ENCODE measurements around the gene TIGD2.

DNA sequence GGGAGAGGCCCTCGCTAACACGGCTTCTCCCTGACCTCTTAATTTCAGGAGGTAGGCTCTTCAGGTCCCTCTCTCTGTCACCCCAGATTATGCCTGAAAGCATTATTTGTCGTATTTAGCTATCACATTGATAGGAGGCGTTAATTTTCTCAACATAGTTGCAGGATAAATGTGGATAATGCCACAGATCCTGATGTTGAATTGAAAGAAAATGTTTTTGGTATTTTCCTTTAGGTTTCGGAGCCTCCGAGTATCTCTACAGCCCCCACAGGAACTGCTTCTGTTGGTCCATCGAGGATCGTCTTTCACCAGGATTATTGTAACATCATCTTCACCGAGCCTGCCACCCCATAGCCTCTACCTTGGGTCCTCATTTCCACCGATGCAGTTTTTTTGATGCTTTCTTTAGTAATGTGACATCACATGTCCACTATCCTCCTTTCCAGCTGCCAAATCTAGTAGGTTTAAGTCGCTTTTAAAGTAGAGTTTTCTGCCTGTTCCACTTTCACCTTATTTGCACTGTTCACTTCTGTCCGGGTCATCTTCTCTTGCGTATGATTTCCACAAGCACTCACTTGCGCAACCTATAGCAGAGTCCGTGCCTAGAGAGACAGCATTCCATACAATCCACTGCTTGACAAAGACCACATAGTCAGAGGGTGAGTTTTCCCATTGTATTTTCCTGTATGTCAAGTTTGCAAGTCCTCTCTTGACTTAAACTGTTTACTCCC, 665 bp downstream of the TIGD2 start:
- TF ChIP-seq, protein P1, sequence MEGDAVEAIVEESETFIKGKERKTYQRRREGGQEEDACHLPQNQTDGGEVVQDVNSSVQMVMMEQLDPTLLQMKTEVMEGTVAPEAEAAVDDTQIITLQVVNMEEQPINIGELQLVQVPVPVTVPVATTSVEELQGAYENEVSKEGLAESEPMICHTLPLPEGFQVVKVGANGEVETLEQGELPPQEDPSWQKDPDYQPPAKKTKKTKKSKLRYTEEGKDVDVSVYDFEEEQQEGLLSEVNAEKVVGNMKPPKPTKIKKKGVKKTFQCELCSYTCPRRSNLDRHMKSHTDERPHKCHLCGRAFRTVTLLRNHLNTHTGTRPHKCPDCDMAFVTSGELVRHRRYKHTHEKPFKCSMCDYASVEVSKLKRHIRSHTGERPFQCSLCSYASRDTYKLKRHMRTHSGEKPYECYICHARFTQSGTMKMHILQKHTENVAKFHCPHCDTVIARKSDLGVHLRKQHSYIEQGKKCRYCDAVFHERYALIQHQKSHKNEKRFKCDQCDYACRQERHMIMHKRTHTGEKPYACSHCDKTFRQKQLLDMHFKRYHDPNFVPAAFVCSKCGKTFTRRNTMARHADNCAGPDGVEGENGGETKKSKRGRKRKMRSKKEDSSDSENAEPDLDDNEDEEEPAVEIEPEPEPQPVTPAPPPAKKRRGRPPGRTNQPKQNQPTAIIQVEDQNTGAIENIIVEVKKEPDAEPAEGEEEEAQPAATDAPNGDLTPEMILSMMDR (IDR thresholded peaks at IDR 0.05), result no peak
- no peak for TF ChIP-seq POLR2A (IDR thresholded peaks at IDR 0.05; ENCODE audit: low read depth)

Measured in esophagus muscularis mucosa (tissue), 3 donors.